Neural cell (in vitro differentiated cells): Measurements from ENCODE around the gene LAMA5. TPM values are rescaled to one million over a fixed set of nuclear protein-coding genes. Genes with fewer than 3 reads are reported as not detected.

ENCODE experiments used
- H2AFZ ChIP-seq: fragments of 200-600, 300-800 bp; sonication (generic), shearing (Covaris generic); 2 replicates; pipeline ENCODE4 v1.6.0; 2014; ENCODE audit warnings: low read depth, mild to moderate bottlenecking, antibody characterized with exemption, low read length, moderate library complexity
- H3F3A ChIP-seq: fragments of 200-600 bp; shearing (Covaris generic); 2 replicates; pipeline ENCODE4 v1.6.1; 2016; ENCODE audit warnings: mild to moderate bottlenecking, moderate library complexity, mixed read lengths, antibody characterized with exemption, low read length; ENCODE audit not compliant: insufficient read depth, poor library complexity, severe bottlenecking
- H3K27ac ChIP-seq: fragments of 200-600, 300-800 bp; sonication (generic), shearing (Covaris generic); 2 replicates; pipeline ENCODE4 v1.5.1; 2014; ENCODE audit warnings: mild to moderate bottlenecking, low read length, moderate library complexity
- H3K27me3 ChIP-seq: fragments of 300-800, 200-600 bp; sonication (generic), shearing (Covaris generic); 2 replicates; pipeline ENCODE4 v1.6.0; 2014; ENCODE audit warnings: mild to moderate bottlenecking, low read depth, low read length, moderate library complexity; ENCODE audit not compliant: insufficient read depth
- H3K36me3 ChIP-seq: fragments of 300-800, 200-600 bp; sonication (generic), shearing (Covaris generic); 2 replicates; pipeline ENCODE4 v1.5.1; 2014; ENCODE audit warnings: mild to moderate bottlenecking, antibody characterized with exemption, low read length, moderate library complexity; ENCODE audit not compliant: insufficient read depth
- H3K4me2 ChIP-seq: fragments of 300-800, 200-600 bp; sonication (generic), shearing (Covaris generic); 2 replicates; pipeline ENCODE4 v1.6.0; 2014; ENCODE audit warnings: mild to moderate bottlenecking, low read length
- H3K4me3 ChIP-seq: fragments of 300-800, 200-600 bp; sonication (generic), shearing (Covaris generic); 2 replicates; pipeline ENCODE4 v1.5.1; 2014; ENCODE audit warnings: mild to moderate bottlenecking, low read length, moderate library complexity
- H3K79me2 ChIP-seq: fragments of 200-600 bp; shearing (Covaris generic); replicated peaks from 2 replicates; pipeline ENCODE4 v1.6.0; 2014; ENCODE audit warnings: mild to moderate bottlenecking, low read length, moderate library complexity; ENCODE audit not compliant: insufficient read depth
- H3K9ac ChIP-seq: fragments of 300-800, 200-600 bp; sonication (generic), shearing (Covaris generic); 2 replicates; pipeline ENCODE4 v1.6.1; 2016; ENCODE audit warnings: mild to moderate bottlenecking, low read length, mixed read lengths
- H3K9me2 ChIP-seq: fragments of 200-600 bp; shearing (Covaris generic); 2 replicates; pipeline ENCODE4 v1.6.1; 2016; ENCODE audit warnings: mild to moderate bottlenecking, low read length, mixed read lengths; ENCODE audit not compliant: insufficient read depth
- H3K9me3 ChIP-seq: fragments of 200-600, 300-800 bp; sonication (generic), shearing (Covaris generic); 2 replicates; pipeline ENCODE4 v1.6.1; 2016; ENCODE audit warnings: mild to moderate bottlenecking, mixed run types, low read length, moderate library complexity, mixed read lengths
- H4K20me1 ChIP-seq: fragments of 200-600 bp; shearing (Covaris generic); 2 replicates; pipeline ENCODE4 v1.6.1; 2016; ENCODE audit warnings: mild to moderate bottlenecking, mixed run types; ENCODE audit not compliant: insufficient read depth
- CTCF ChIP-seq: fragments of 450-650 bp; IDR thresholded peaks from 2 replicates; pipeline ENCODE4 v1.5.1; 2014; ENCODE audit warnings: antibody characterized with exemption, mild to moderate bottlenecking, moderate library complexity; ENCODE audit not compliant: poor library complexity, severe bottlenecking
- EP300 ChIP-seq: fragments of 450-650 bp; conservative IDR thresholded peaks from 2 replicates; pipeline ENCODE4 v1.6.1; 2014; ENCODE audit warnings: antibody characterized with exemption, mild to moderate bottlenecking, moderate library complexity; ENCODE audit not compliant: poor library complexity, severe bottlenecking
- EZH2 ChIP-seq: fragments of 200-600, 300-800 bp; shearing (Covaris generic), sonication (generic); IDR thresholded peaks from 2 replicates; pipeline ENCODE4 v1.6.1; 2014; ENCODE audit warnings: antibody characterized with exemption, low read length, borderline replicate concordance, mild to moderate bottlenecking; ENCODE audit not compliant: insufficient read depth, poor library complexity, severe bottlenecking
- MXI1 ChIP-seq: fragments of 450-650 bp; conservative IDR thresholded peaks from 2 replicates; pipeline ENCODE4 v1.6.1; 2014; ENCODE audit warnings: antibody characterized with exemption, mild to moderate bottlenecking; ENCODE audit not compliant: poor library complexity, severe bottlenecking
- POLR2AphosphoS5 ChIP-seq: IDR thresholded peaks from 2 replicates; pipeline ENCODE4 v1.6.1; 2012
- RAD21 ChIP-seq: fragments of 450-650 bp; conservative IDR thresholded peaks from 2 replicates; pipeline ENCODE4 v1.6.1; 2014; ENCODE audit warnings: antibody characterized with exemption, mild to moderate bottlenecking, moderate library complexity
- REST ChIP-seq: IDR thresholded peaks from 2 replicates; pipeline ENCODE4 v1.6.1; 2012; ENCODE audit warnings: borderline replicate concordance
- SMC3 ChIP-seq: fragments of 450-650 bp; conservative IDR thresholded peaks from 2 replicates; pipeline ENCODE4 v1.6.1; 2014; ENCODE audit warnings: antibody characterized with exemption, mild to moderate bottlenecking, moderate library complexity; ENCODE audit not compliant: poor library complexity
- TAF1 ChIP-seq: IDR thresholded peaks from 2 replicates; pipeline ENCODE4 v1.6.1; 2012; ENCODE audit warnings: low read depth
- polyA plus RNA-seq: library from polyadenylated mRNA; depleted of rRNA; stranded (reverse); fragments of >200 nt; gene quantifications from 2 replicates; pipeline ENCODE4 v1.2.3, GENCODE V29; 2014

LAMA5 gene
- polyA plus RNA-seq, 1 donor from 2014 or later, result 27.2 TPM

- Histone ChIP-seq H3K4me3 (no peak overlapping the region), H3K27me3 (no peaks in the 10 kb centered on the region), H3K27ac (no peak overlapping the region), H3F3A (no peaks in the 10 kb centered on the region), H3K36me3 (no peaks in the 10 kb centered on the region), H2AFZ (no peak overlapping the region), H3K79me2 (no peaks in the 10 kb centered on the region), H3K9ac (no peak overlapping the region), H3K9me2 (no peaks in the 10 kb centered on the region), H3K4me2 (no peak overlapping the region), H4K20me1 (no peaks in the 10 kb centered on the region), H3K9me3 (no peaks in the 10 kb centered on the region)
- TF ChIP-seq EZH2, result no peak
- no peak for TF ChIP-seq EP300
- no peak for TF ChIP-seq MXI1
- no peak for TF ChIP-seq POLR2AphosphoS5
- TF ChIP-seq TAF1, result no peak
- no peak for TF ChIP-seq RAD21
- no peak for TF ChIP-seq SMC3
- no peak for TF ChIP-seq CTCF
- TF ChIP-seq REST, result no peak
Observed at GRCh38 chr20:62330576-62331317, 36.4 kb downstream of the LAMA5 start.

GRCh38 chr20:62329389-62330377, 37.4 kb downstream of the LAMA5 start:
- H3K27me3 ChIP-seq, result no peaks in the 10 kb centered on the region
- H4K20me1 ChIP-seq, result no peaks in the 10 kb centered on the region
- H3K9ac ChIP-seq, result no peak overlapping the region
- H3K27ac ChIP-seq, result no peak overlapping the region
- no peaks in the 10 kb centered on the region for H3K9me2 ChIP-seq
- H3K36me3 ChIP-seq, result no peaks in the 10 kb centered on the region
- H3K9me3 ChIP-seq, result no peaks in the 10 kb centered on the region
- H2AFZ ChIP-seq, result no peak overlapping the region
- H3K79me2 ChIP-seq, result no peaks in the 10 kb centered on the region
- H3F3A ChIP-seq, result no peaks in the 10 kb centered on the region
- H3K4me2 ChIP-seq, result no peak overlapping the region
- H3K4me3 ChIP-seq, result no peak overlapping the region
- TF ChIP-seq RAD21 (no peak), TAF1 (no peak), CTCF (no peak), MXI1 (no peak), EP300 (no peak), POLR2AphosphoS5 (no peak), SMC3 (no peak), REST (no peak), EZH2 (no peak)
